GM19193 (cell line): ENCODE results near the gene ADPRM.

Source experiments
- POLR2A ChIP-seq: IDR thresholded peaks from 4 replicates; pipeline ENCODE4 v1.6.1; 2011; ENCODE audit not compliant: insufficient read depth, insufficient read length; ENCODE audit errors: extremely low read depth

ADPRM gene

DNA sequence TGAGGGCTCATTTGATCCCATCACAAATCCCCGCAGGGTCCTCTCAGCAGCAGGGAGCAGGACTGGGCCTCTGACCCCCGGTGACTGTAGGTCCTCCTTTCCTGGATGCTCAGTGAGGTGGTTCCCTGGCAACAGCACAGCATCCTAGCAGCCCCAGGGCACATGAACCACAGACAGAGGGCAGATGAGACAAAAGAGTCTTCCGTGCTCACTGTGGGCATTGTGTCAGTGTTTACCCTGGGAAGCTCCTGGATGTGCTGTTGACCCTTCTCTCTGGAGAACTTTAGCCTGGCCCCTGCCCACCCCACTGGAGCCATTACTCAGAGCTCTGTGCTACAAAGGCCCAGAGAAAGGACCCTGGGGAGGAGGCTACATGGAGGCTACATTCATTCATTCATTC, 54.2 kb downstream of the ADPRM start:
- TF ChIP-seq POLR2A: no peak

DNA sequence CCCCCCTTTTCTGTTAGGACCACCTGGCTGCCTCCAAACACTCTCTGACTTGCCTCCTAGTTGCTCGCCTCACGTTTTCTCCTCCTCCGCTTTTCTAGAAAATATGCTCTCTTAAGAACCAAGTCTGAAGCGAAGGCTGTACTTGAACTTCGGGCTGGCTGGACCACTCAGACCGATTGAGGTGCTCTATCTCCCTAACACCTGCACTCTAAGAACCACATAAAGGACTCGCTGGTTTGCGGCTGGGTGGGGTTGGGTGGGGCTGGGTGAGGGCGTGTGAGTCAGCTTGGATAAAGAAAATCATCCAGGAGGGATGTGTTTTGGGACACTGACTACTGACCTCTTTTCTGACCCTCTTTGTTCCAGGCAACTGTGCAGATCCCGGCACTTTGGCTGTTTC, 55.3 kb downstream of the ADPRM start:
- TF ChIP-seq POLR2A: no peak

DNA sequence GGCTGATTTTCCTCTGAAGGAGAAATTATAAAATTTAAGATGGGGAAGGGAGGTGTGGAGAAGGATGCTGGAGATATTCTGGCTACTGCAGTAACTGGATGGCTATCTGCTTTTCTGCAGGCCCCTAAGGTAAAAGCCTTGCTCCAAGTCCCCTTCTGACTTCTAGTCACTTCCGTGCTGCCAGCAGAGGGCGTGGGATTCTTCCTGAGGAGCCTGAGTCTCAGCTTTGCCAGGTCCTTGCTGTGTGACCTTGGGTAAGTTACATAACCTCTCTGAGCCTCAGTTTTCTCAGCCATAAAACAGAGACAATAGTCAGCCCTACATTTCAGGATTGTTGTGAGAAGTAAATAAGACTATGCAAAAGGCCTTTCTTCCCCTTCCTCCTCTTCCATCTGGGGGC, 56.7 kb downstream of the ADPRM start:
- no peak for TF ChIP-seq POLR2A

DNA sequence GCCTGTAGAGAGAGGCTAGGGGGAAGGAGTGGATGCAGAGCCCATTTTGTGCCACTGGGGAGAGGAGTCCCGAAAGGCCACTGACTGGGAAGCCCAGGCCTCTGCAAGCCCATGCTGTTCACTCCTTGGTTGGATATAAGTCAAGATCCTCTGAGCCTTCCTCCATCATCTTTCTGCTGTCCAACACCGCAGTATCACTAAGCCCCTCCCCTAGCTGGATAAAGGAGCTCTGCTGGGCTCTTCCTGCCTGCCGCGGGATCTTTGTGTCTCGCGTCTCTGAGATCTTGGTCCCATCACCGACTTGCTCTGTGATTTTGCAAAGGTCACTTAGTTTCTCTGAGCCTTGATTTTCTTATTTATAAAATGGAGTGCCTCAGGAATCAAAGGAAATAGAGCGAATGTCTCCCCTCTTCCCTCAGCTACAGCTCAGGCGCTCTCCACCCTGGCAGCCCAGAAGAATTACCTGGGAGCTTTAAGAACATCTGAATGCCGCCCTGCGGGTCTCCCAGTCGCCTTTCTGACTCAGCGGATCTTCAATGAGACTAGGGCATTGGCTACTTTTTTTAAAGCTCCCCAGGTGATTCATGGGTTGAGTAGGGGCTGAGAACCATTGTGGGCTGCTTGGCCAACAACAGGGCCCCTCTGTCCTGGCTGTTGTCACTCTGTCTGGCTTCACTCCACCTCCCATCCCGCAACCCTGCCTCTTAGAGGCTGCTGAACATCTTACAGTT, 57.6 kb downstream of the ADPRM start:
- TF ChIP-seq POLR2A: no peak

DNA sequence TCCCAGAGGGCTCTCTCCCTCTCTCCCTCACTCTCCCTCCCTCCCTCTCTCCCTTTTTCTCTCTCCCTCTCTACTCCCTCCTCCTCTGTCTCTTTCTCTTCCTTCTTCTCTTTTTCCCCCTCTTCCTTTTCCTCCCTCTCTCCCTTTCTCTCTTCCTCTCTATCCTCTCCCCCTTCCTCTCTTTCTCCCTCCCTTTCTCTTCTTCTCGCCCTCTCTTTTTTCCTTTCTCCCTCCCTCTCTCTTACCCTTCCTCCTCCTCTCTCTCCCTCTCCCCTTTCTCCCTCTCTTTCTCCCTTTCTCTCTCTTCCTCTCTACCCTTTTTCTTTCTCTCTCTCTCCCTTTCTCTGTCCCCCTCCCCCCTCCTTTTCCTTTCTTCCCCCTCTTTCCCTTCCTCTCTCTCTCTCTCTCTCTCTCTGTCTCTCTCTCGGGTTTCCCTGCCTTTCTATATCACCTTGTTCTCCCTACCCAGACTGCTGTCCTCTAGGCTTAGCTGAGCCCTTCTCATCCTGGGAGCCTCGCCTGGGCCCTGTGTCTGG, 58.3 kb downstream of the ADPRM start:
- no peak for TF ChIP-seq POLR2A

DNA sequence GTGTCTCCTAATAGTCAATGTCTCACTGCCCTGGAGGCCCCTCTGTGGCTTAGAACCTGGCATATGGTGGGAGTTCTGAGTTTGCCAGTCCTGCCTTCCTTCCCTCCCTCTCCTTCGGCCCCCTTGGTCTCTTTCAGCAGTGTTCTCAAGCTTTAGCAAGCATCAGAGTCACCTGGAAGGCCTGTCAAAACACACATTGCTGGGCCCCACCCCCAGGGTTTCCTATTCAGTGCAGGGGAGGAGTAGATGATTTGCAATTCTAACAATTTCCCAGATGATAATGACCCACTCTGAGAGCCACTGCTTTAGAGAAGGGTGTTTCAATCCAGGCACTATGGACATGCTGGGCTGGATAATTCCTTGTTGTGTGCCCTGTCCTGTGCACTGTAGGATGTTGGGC, 58.8 kb downstream of the ADPRM start:
- TF ChIP-seq POLR2A: no peak

DNA sequence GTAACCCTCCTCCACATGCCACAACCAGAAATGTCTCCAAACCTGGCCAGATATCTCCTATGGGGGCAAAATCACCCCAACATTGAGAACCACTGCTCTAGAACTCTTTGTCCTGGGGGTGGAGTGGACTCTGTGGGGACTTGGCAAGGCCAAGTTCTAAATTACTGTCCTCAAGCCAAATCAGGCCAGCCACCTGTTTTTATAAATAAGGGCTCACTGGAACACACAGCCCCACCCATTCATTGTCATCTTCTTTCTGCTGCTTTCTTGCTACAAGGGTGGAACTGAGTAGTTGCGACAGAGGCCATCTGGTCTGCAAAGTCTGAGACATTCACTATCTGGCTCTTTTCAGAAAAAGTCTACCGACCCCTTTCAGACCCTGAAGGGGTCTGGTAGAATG, 59.2 kb downstream of the ADPRM start:
- TF ChIP-seq POLR2A: no peak

DNA sequence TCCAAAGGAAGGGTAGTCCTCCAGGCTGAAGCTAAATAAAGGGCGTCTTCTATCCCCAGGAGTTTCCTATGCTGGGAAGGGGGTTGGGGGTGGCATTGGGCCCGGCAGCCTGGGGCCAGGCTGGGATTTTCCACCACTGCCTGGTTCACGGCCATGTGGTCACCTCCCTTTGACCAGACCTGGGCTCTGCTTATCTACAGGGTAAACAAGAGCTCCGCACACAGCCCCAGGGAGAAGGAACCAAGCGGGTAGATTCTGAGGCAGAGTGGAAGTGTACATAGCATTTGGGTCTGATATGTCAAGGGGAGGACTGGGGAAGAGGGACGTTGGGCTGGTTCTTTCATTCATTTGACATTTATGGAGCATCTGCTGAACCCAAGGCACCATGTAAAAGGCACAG, 59.7 kb downstream of the ADPRM start:
- TF ChIP-seq POLR2A: no peak

DNA sequence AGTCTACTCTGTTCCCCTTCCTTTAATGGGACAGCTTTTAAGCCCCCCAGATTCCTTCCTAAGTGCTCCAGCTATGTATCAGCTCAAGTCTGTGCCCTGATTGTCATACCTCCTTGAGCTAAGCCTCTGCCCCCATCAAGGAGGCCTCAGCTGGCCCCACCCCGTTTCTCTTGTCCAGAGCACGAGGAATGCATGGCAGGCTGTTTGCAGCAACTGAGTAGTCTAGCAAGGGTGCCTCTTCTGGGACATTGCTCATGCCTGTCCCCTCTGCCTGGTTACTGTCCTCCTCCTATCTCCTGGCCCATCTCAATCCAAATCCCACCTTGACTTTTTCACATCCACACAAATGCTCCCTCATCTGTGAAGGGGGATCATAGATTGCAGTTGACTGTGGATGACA, 60.3 kb downstream of the ADPRM start:
- TF ChIP-seq POLR2A: no peak

DNA sequence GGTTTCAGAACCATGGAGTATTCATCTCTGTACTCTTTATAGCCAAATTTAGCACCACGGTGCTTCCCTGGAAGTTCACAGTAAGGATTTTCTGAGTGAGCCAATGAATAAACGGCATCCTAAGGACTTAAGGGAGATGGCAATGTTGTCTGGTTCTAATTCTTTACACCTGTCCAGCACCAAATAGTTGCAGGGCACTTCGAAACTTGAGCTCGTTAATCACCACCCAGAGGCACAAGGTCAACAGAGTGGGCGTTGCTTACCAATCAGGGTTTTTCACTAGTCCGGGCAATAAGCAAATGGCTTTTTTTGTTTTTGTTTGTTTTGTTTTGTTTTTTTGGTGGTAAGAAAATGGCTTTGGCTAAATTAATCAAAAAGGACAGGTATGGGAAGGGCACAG, 60.7 kb downstream of the ADPRM start:
- no peak for TF ChIP-seq POLR2A
